Measurements from ENCODE around the gene PLCL2.

GRCh38 chr3:16999871-17000270 lies 115.1 kb downstream of the PLCL2 start:
- TF ChIP-seq POLR2AphosphoS5 (IDR thresholded peaks at IDR 0.05; ENCODE audit: borderline replicate concordance, low read depth, low read length) (no peak), EZH2 (IDR thresholded peaks at IDR 0.05) (no peak)

Measured in SK-N-MC (cell line).